ENCODE measurements around the gene YPEL5.

The YPEL5 gene

GRCh38 chr2:30188292-30188691 lies 41.5 kb downstream of the YPEL5 start:
- TF ChIP-seq, protein P1, sequence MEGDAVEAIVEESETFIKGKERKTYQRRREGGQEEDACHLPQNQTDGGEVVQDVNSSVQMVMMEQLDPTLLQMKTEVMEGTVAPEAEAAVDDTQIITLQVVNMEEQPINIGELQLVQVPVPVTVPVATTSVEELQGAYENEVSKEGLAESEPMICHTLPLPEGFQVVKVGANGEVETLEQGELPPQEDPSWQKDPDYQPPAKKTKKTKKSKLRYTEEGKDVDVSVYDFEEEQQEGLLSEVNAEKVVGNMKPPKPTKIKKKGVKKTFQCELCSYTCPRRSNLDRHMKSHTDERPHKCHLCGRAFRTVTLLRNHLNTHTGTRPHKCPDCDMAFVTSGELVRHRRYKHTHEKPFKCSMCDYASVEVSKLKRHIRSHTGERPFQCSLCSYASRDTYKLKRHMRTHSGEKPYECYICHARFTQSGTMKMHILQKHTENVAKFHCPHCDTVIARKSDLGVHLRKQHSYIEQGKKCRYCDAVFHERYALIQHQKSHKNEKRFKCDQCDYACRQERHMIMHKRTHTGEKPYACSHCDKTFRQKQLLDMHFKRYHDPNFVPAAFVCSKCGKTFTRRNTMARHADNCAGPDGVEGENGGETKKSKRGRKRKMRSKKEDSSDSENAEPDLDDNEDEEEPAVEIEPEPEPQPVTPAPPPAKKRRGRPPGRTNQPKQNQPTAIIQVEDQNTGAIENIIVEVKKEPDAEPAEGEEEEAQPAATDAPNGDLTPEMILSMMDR (conservative IDR thresholded peaks at IDR 0.05; ENCODE audit: control insufficient read depth, insufficient read depth, low read depth, low read length) = no peak
- no peak for DNase-seq (ENCODE audit: low read depth)
- H3K4me3 ChIP-seq (ENCODE audit: control insufficient read depth, low read depth, low read length) = no peak overlapping the region

- no peak overlapping the region for H3K4me3 ChIP-seq (ENCODE audit: control insufficient read depth, low read depth, low read length)
- TF ChIP-seq, protein P1 (conservative IDR thresholded peaks at IDR 0.05; ENCODE audit: control insufficient read depth, insufficient read depth, low read depth, low read length) = no peak
- no peak for DNase-seq (ENCODE audit: low read depth)
Observed at GRCh38 chr2:30190637-30191036, 43.8 kb downstream of the YPEL5 start.

GRCh38 chr2:30191107-30191506 lies 44.3 kb downstream of the YPEL5 start:
- no peak overlapping the region for H3K4me3 ChIP-seq (ENCODE audit: control insufficient read depth, low read depth, low read length)
- DNase-seq (ENCODE audit: low read depth) = no peak
- TF ChIP-seq, protein P1 (conservative IDR thresholded peaks at IDR 0.05; ENCODE audit: control insufficient read depth, insufficient read depth, low read depth, low read length) = no peak

DNA sequence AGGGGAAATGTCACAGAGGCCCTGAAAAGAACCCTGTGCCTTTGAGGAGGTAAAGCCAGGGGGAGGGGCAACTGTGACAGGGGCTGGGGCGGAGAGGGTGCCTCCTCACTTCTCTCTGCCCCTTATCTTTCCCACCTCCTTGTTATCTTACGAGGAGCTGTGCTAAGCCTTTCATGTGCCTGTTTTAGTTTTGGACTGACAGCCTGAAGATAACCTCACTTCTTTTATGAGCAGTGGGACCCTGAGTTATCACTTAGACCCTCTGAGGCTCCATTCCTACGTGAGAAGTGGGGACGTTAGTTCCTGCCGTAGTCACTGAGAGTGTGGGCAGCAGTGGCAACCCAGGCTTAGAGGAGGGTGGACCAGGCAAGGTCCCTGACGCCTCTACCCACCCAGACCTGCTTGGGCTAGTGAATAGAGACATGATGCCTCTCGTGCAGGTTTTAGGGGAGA lies 45.0 kb downstream of the YPEL5 start:
- TF ChIP-seq, protein P1 (conservative IDR thresholded peaks at IDR 0.05; ENCODE audit: control insufficient read depth, insufficient read depth, low read depth, low read length) = no peak

GRCh38 chr2:30192314-30192713 lies 45.5 kb downstream of the YPEL5 start:
- H3K4me3 ChIP-seq (ENCODE audit: control insufficient read depth, low read depth, low read length) = no peak overlapping the region
- DNase-seq (ENCODE audit: low read depth) = no peak
- TF ChIP-seq, protein P1 (conservative IDR thresholded peaks at IDR 0.05; ENCODE audit: control insufficient read depth, insufficient read depth, low read depth, low read length) = no peak

More for the DNA sequence above, 45.0 kb downstream of the YPEL5 start:
- H3K4me3 ChIP-seq (ENCODE audit: control insufficient read depth, low read depth, low read length) = no peak overlapping the region
- DNase-seq (ENCODE audit: low read depth) = no peak

DNA sequence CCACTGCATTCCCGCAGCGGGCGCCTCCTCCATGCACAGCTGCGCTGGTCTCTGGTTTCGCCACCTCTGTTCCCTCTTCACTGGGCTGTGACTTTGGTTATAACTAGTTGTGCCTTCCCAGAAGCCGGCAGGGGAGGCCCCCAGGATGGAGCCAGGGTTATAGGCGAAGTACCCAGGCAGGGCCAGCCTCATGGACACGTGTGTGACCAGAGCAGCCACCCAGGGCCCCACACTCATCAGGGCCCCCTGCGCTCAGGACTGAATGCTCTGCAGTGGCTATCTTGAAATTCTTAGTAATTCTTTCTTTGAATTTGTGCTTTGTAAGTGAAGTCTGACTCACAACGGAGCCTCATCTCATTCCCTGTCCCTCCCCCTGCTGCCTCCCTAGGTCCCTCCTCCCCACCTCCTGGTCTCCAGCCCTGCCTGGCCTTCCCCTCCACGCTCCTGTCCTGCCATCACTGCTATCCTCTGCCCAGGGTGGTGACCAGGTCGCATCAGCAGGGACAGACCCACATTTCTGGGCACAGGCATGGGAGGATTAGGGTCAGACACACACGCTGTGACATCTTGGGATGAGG lies 46.4 kb downstream of the YPEL5 start:
- DNase-seq (ENCODE audit: low read depth) = peak; percentile 17
- no peak overlapping the region for H3K4me3 ChIP-seq (ENCODE audit: control insufficient read depth, low read depth, low read length)
- TF ChIP-seq, protein P1 (conservative IDR thresholded peaks at IDR 0.05; ENCODE audit: control insufficient read depth, insufficient read depth, low read depth, low read length) = no peak

DNA sequence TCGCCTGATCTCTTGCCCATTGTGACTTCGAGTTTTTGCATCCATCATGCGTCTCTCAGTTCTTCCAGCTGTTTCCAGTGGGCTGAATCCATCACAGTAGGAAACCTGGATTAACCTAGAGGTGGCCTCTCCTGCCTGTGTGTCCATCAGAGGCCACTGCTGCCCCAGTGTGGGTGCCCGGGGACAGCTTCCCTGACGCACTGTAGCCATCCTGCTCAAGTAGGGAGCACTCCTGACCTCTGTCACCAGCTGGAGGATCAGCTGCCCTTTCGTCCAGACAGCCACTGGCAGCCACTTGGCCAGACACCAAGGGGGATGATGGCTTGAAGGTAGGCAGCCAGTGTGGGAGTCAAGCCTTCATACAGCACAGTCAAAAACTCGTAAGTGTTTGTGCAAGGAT lies 47.6 kb downstream of the YPEL5 start:
- no peak overlapping the region for H3K4me3 ChIP-seq (ENCODE audit: control insufficient read depth, low read depth, low read length)
- TF ChIP-seq, protein P1 (conservative IDR thresholded peaks at IDR 0.05; ENCODE audit: control insufficient read depth, insufficient read depth, low read depth, low read length) = no peak
- no peak for DNase-seq (ENCODE audit: low read depth)

Measured in fibroblast of mammary gland (primary cell).